K562 (cell line): ENCODE results near the gene MMP19.

Source experiments
- ARHGAP35 ChIP-seq: fragments of 450-650 bp; IDR thresholded peaks from 2 replicates; pipeline ENCODE4 v1.6.1; 2018; ENCODE audit not compliant: partially characterized antibody
- JUN ChIP-seq, 2 experiments: sonication (generic) in 1 of 2; formaldehyde crosslinking in 1 of 2; IDR thresholded peaks; 2 replicates each; pipeline versions ENCODE4 v1.6.1 to v1.8.0; 2012 to 2022; ENCODE audit warnings: borderline replicate concordance in 2 of 2, mild to moderate bottlenecking in 2 of 2, improper control_type of control experiment in 1 of 2, low read depth in 1 of 2, low read length in 1 of 2, missing genetic modification reagents in 1 of 2
- KDM1A ChIP-seq, 2 experiments: fragments of 450-650 bp; IDR thresholded peaks; 2 replicates each; pipeline ENCODE4 v1.6.1; 2016; ENCODE audit warnings: mild to moderate bottlenecking in 2 of 2
- KDM5B ChIP-seq: fragments of 200-600 bp; sonication (generic); IDR thresholded peaks from 2 replicates; pipeline ENCODE4 v1.6.1; 2012; ENCODE audit warnings: low read depth, mild to moderate bottlenecking, moderate library complexity, low read length, control low read depth, inconsistent platforms; ENCODE audit not compliant: insufficient replicate concordance
- MAFK ChIP-seq: IDR thresholded peaks from 2 replicates; pipeline ENCODE4 v1.6.1; 2011; ENCODE audit warnings: low read length, improper control_type of control experiment
- POLR2A ChIP-seq: fragments of 450-650 bp; conservative IDR thresholded peaks from 2 replicates; pipeline ENCODE4 v1.6.1; 2016
- POLR2AphosphoS5 ChIP-seq: IDR thresholded peaks from 2 replicates; pipeline ENCODE4 v1.6.1; 2011; ENCODE audit warnings: mild to moderate bottlenecking, low read depth, low read length, moderate library complexity; ENCODE audit not compliant: control insufficient read depth, insufficient read depth
- RAD21 ChIP-seq, 2 experiments: fragments of 250-450 bp in 1 of 2; fragments of 450-650 bp in 1 of 2; sonication (Bioruptor Pico) in 1 of 2; formaldehyde crosslinking in 1 of 2; IDR thresholded peaks in 1 of 2; conservative IDR thresholded peaks in 1 of 2; 2 replicates each; pipeline versions ENCODE4 v1.4.0 to v1.8.0; 2020 to 2022; ENCODE audit warnings: mild to moderate bottlenecking in 2 of 2, moderate library complexity in 1 of 2
- U2AF2 ChIP-seq: fragments of 200-400 bp; formaldehyde crosslinking; optimal IDR thresholded peaks from 2 replicates; pipeline ENCODE3; 2017; ENCODE audit warnings: low read depth, mild to moderate bottlenecking, low read length
- ZFP30 ChIP-seq: fragments of 250-450 bp; sonication (Bioruptor Pico); IDR thresholded peaks from 2 replicates; pipeline ENCODE4 v1.8.0; 2022; ENCODE audit warnings: moderate library complexity, mild to moderate bottlenecking, inconsistent platforms, borderline replicate concordance
- ZNF124 ChIP-seq: sonication (generic); formaldehyde crosslinking; IDR thresholded peaks from 2 replicates; pipeline ENCODE4 v1.8.1; 2022; ENCODE audit warnings: missing genetic modification reagents
- ZNF398 ChIP-seq: fragments of 250-450 bp; sonication (Bioruptor Pico); IDR thresholded peaks from 2 replicates; pipeline ENCODE4 v1.8.0; 2021; ENCODE audit warnings: moderate library complexity, mild to moderate bottlenecking, inconsistent platforms
- TF ChIP-seq, protein P1 (sequence below), 2 experiments: IDR thresholded peaks; 2 replicates each; pipeline ENCODE4 v1.6.1; 2012; ENCODE audit warnings: improper control_type of control experiment in 2 of 2, low read depth in 2 of 2, low read length in 2 of 2, borderline replicate concordance in 1 of 2

DNA sequence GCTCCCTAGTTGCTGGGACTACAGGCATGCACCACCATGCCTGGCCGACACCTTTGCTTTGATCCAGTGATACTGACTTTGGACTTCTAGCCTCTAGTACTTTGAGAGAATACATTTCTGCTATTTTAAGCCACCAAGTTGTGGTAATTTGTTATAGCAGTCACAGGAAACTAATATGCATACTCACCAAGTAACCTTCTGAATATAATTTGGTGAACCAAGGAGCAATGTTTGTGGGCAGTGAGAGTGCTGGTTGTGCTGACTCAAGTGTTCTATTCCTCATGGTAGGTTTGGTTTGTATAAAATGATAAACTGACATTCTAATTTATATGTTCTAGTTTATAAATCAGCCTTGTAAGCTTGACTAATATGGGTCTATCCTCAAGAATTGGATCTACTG lies 42.4 kb upstream of the MMP19 start:
- TF ChIP-seq POLR2A (no peak), RAD21 (CRISPR knock-in tag; conservative IDR thresholded peaks at IDR 0.05 in 1 of 2, IDR thresholded peaks at IDR 0.05 in 1 of 2) (no peak), U2AF2 (no peak), MAFK (no peak), ARHGAP35 (no peak), JUN (IDR thresholded peaks at IDR 0.05; ENCODE audit: borderline replicate concordance, low read depth, low read length) (no peak), JUN (CRISPR knock-in tag; IDR thresholded peaks at IDR 0.05; ENCODE audit: borderline replicate concordance) (no peak), ZFP30 (CRISPR knock-in tag) (no peak), ZNF398 (no peak), POLR2AphosphoS5 (no peak), KDM5B (no peak), KDM1A (IDR thresholded peaks at IDR 0.05) (no peak), ZNF124 (CRISPR knock-in tag) (no peak)
- TF ChIP-seq, protein P1, sequence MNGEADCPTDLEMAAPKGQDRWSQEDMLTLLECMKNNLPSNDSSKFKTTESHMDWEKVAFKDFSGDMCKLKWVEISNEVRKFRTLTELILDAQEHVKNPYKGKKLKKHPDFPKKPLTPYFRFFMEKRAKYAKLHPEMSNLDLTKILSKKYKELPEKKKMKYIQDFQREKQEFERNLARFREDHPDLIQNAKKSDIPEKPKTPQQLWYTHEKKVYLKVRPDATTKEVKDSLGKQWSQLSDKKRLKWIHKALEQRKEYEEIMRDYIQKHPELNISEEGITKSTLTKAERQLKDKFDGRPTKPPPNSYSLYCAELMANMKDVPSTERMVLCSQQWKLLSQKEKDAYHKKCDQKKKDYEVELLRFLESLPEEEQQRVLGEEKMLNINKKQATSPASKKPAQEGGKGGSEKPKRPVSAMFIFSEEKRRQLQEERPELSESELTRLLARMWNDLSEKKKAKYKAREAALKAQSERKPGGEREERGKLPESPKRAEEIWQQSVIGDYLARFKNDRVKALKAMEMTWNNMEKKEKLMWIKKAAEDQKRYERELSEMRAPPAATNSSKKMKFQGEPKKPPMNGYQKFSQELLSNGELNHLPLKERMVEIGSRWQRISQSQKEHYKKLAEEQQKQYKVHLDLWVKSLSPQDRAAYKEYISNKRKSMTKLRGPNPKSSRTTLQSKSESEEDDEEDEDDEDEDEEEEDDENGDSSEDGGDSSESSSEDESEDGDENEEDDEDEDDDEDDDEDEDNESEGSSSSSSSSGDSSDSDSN (IDR thresholded peaks at IDR 0.05; ENCODE audit: borderline replicate concordance in 1 of 2, low read depth in 2 of 2, low read length in 2 of 2) = no peak
